K562 (cell line): ENCODE results near the gene LONRF2.

ENCODE experiments used
- ATF2 ChIP-seq: sonication (generic); formaldehyde crosslinking; IDR thresholded peaks from 2 replicates; pipeline ENCODE4 v1.8.1; 2022; ENCODE audit warnings: missing genetic modification reagents
- ATF3 ChIP-seq, 2 experiments: fragments of 450-650 bp in 1 of 2; sonication (generic) in 1 of 2; formaldehyde crosslinking in 1 of 2; IDR thresholded peaks in 1 of 2; conservative IDR thresholded peaks in 1 of 2; 2 replicates each; pipeline versions ENCODE4 v1.6.1 to v1.8.1; 2016 to 2023; ENCODE audit warnings: mild to moderate bottlenecking in 2 of 2, moderate library complexity in 2 of 2, inconsistent platforms in 1 of 2, missing genetic modification reagents in 1 of 2
- CEBPB ChIP-seq: fragments of 450-650 bp; IDR thresholded peaks from 2 replicates; pipeline ENCODE4 v1.6.1; 2016; ENCODE audit warnings: missing genetic modification characterization, missing compliant biosample characterization
- EZH2 ChIP-seq: IDR thresholded peaks from 2 replicates; pipeline ENCODE4 v1.6.1; 2012; ENCODE audit warnings: low read depth, mild to moderate bottlenecking, inconsistent platforms, low read length, borderline replicate concordance
- MAZ ChIP-seq, 2 experiments: fragments of 450-650 bp in 1 of 2; sonication (generic) in 1 of 2; formaldehyde crosslinking; IDR thresholded peaks in 1 of 2; conservative IDR thresholded peaks in 1 of 2; 2 replicates each; pipeline versions ENCODE4 v1.4.0 to v1.5.0; 2020; ENCODE audit warnings: mild to moderate bottlenecking in 1 of 2, missing genetic modification reagents in 1 of 2
- POLR2AphosphoS5 ChIP-seq: IDR thresholded peaks from 2 replicates; pipeline ENCODE4 v1.6.1; 2011; ENCODE audit warnings: mild to moderate bottlenecking, low read depth, low read length, moderate library complexity; ENCODE audit not compliant: control insufficient read depth, insufficient read depth
- SMC3 ChIP-seq: conservative IDR thresholded peaks from 2 replicates; pipeline ENCODE4 v1.6.1; 2011; ENCODE audit warnings: low read depth, low read length, improper control_type of control experiment; ENCODE audit not compliant: insufficient read depth
- SRF ChIP-seq, 2 experiments: fragments of 250-450, 450-650 bp in 1 of 2; sonication (Bioruptor Pico) in 1 of 2; sonication (generic) in 1 of 2; formaldehyde crosslinking; IDR thresholded peaks; 2 replicates each; pipeline versions ENCODE4 v1.5.0 to v1.5.1; 2020 to 2022; ENCODE audit warnings: mild to moderate bottlenecking in 1 of 2, missing genetic modification reagents in 1 of 2
- TBL1XR1 ChIP-seq, 2 experiments: IDR thresholded peaks; 2 replicates each; pipeline ENCODE4 v1.6.1; 2012; ENCODE audit warnings: improper control_type of control experiment in 2 of 2, low read length in 2 of 2, mild to moderate bottlenecking in 1 of 2
- TF ChIP-seq, protein P1 (sequence below): sonication (generic); formaldehyde crosslinking; IDR thresholded peaks from 2 replicates; pipeline ENCODE4 v1.8.1; 2023; ENCODE audit warnings: mild to moderate bottlenecking, missing genetic modification reagents
- TF ChIP-seq, protein P2 (sequence below), 3 experiments: IDR thresholded peaks in 2 of 3; conservative IDR thresholded peaks in 1 of 3; 2 replicates each; pipeline ENCODE4 v1.5.1; 2011 to 2012; ENCODE audit warnings: low read length in 3 of 3, mild to moderate bottlenecking in 3 of 3, control low read depth in 2 of 3, improper control_type of control experiment in 1 of 3, inconsistent platforms in 1 of 3, low read depth in 1 of 3, mixed read lengths in 1 of 3, moderate library complexity in 1 of 3; ENCODE audit not compliant: insufficient read depth in 2 of 3

- TF ChIP-seq ATF2 (CRISPR knock-in tag) (no peak), MAZ (CRISPR knock-in tag; conservative IDR thresholded peaks at IDR 0.05 in 1 of 2, IDR thresholded peaks at IDR 0.05 in 1 of 2) (no peak), POLR2AphosphoS5 (no peak), SMC3 (no peak), EZH2 (no peak), TBL1XR1 (IDR thresholded peaks at IDR 0.05; ENCODE audit: low read length in 2 of 2) (no peak), CEBPB (tag) (no peak), SRF (CRISPR knock-in tag; IDR thresholded peaks at IDR 0.05) (no peak), ATF3 (IDR thresholded peaks at IDR 0.05) (no peak), ATF3 (CRISPR knock-in tag; conservative IDR thresholded peaks at IDR 0.05) (no peak)
- TF ChIP-seq, protein P1, sequence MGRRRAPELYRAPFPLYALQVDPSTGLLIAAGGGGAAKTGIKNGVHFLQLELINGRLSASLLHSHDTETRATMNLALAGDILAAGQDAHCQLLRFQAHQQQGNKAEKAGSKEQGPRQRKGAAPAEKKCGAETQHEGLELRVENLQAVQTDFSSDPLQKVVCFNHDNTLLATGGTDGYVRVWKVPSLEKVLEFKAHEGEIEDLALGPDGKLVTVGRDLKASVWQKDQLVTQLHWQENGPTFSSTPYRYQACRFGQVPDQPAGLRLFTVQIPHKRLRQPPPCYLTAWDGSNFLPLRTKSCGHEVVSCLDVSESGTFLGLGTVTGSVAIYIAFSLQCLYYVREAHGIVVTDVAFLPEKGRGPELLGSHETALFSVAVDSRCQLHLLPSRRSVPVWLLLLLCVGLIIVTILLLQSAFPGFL (CRISPR knock-in tag): no peak
- TF ChIP-seq, protein P2, sequence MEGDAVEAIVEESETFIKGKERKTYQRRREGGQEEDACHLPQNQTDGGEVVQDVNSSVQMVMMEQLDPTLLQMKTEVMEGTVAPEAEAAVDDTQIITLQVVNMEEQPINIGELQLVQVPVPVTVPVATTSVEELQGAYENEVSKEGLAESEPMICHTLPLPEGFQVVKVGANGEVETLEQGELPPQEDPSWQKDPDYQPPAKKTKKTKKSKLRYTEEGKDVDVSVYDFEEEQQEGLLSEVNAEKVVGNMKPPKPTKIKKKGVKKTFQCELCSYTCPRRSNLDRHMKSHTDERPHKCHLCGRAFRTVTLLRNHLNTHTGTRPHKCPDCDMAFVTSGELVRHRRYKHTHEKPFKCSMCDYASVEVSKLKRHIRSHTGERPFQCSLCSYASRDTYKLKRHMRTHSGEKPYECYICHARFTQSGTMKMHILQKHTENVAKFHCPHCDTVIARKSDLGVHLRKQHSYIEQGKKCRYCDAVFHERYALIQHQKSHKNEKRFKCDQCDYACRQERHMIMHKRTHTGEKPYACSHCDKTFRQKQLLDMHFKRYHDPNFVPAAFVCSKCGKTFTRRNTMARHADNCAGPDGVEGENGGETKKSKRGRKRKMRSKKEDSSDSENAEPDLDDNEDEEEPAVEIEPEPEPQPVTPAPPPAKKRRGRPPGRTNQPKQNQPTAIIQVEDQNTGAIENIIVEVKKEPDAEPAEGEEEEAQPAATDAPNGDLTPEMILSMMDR (IDR thresholded peaks at IDR 0.05 in 2 of 3, conservative IDR thresholded peaks at IDR 0.05 in 1 of 3; ENCODE audit: insufficient read depth in 2 of 3, low read depth in 1 of 3, low read length in 3 of 3): no peak
Measured at GRCh38 chr2:100279586-100280534, 42.4 kb downstream of the LONRF2 start.
